C1 segment of cervical spinal cord (tissue), 14 donors: Measurements from ENCODE around the gene NAALADL2.

Source experiments
- DNase-seq, 14 donors: peaks; one replicate each; lab custom pipeline; 2025; lab: John Stamatoyannopoulos, UW

Gene NAALADL2

GRCh38 chr3:174859114-174859735, at the start of gene NAALADL2:
Gene NAALADL2, plus strand, starts transcription at chr3:174859334.
- no peak for DNase-seq

GRCh38 chr3:174810254-174810653, 48.9 kb upstream of the NAALADL2 start:
- DNase-seq: peak in 1 of 14 donors; percentile 0

GRCh38 chr3:174812172-174812862, 46.8 kb upstream of the NAALADL2 start:
- DNase-seq: no peak

- DNase-seq: no peak
These were observed 43.4 kb upstream of the NAALADL2 start for GRCh38 chr3:174815750-174816149.

- DNase-seq: no peak
These were observed 38.2 kb upstream of the NAALADL2 start for GRCh38 chr3:174820885-174821284.

GRCh38 chr3:174821477-174821876, 37.7 kb upstream of the NAALADL2 start:
- DNase-seq: no peak

- DNase-seq: no peak
These were observed 36.8 kb upstream of the NAALADL2 start for GRCh38 chr3:174822320-174822719.

GRCh38 chr3:174826069-174826468, 33.1 kb upstream of the NAALADL2 start:
- no peak for DNase-seq

GRCh38 chr3:174844746-174845145, 14.4 kb upstream of the NAALADL2 start:
- DNase-seq: no peak

GRCh38 chr3:174846055-174846454, 13.1 kb upstream of the NAALADL2 start:
- no peak for DNase-seq

- no peak for DNase-seq
These were observed 4.1 kb upstream of the NAALADL2 start for GRCh38 chr3:174854987-174855386.

- DNase-seq: no peak
These were observed 1.8 kb upstream of the NAALADL2 start for GRCh38 chr3:174857301-174857700.

- no peak for DNase-seq
These were observed 781 bp upstream of the NAALADL2 start for GRCh38 chr3:174858353-174858752.

- no peak for DNase-seq
These were observed 622 bp downstream of the NAALADL2 start for GRCh38 chr3:174859756-174860155.

- peak in 1 of 14 donors; percentile 2 for DNase-seq
These were observed 3.0 kb downstream of the NAALADL2 start for GRCh38 chr3:174862101-174862500.

GRCh38 chr3:174862666-174863065, 3.5 kb downstream of the NAALADL2 start:
- DNase-seq: no peak

GRCh38 chr3:174863488-174863887, 4.4 kb downstream of the NAALADL2 start:
- no peak for DNase-seq

GRCh38 chr3:174869448-174869847, 10.3 kb downstream of the NAALADL2 start:
- no peak for DNase-seq

GRCh38 chr3:174873832-174874657, 14.9 kb downstream of the NAALADL2 start:
- no peak for DNase-seq

GRCh38 chr3:174882789-174883188, 23.7 kb downstream of the NAALADL2 start:
- DNase-seq: no peak

GRCh38 chr3:174883881-174884675, 24.9 kb downstream of the NAALADL2 start:
- no peak for DNase-seq
